Brain microvascular endothelial cell (primary cell): Measurements from ENCODE around the gene GP5.
A peak's percentile ranks its signal among the peaks of the same experiment; 100 is the strongest.

Experiments
- DNase-seq: peaks from one replicate; pipeline ENCODE4 v3.0.0-alpha.2; 2020
- H3K27ac ChIP-seq: fragments of 250-450 bp; sonication (Bioruptor Pico); 2 replicates; pipeline ENCODE4 v1.5.1; 2020; ENCODE audit warnings: mild to moderate bottlenecking, moderate library complexity
- H3K27me3 ChIP-seq: fragments of 250-450 bp; sonication (Bioruptor Pico); replicated peaks from 2 replicates; pipeline ENCODE4 v1.5.1; 2020; ENCODE audit warnings: mild to moderate bottlenecking
- H3K36me3 ChIP-seq: fragments of 250-450 bp; sonication (Bioruptor Pico); replicated peaks from 2 replicates; pipeline ENCODE4 v1.5.1; 2020; ENCODE audit warnings: mild to moderate bottlenecking
- H3K4me3 ChIP-seq: 2 replicates; pipeline ENCODE4 v1.5.1; 2011; ENCODE audit warnings: low read depth, mild to moderate bottlenecking, control low read depth, low read length, moderate library complexity
- CTCF ChIP-seq: IDR thresholded peaks from 2 replicates; pipeline ENCODE4 v1.5.1; 2011; ENCODE audit warnings: low read depth, mild to moderate bottlenecking, moderate library complexity, low read length, control low read depth, inconsistent platforms; ENCODE audit errors: missing control alignments
- in situ Hi-C: cut with HindIII; loops from 2 replicates; pipeline ENCODE4 v1.10.0; 2017; ENCODE audit warnings: low sequenced_read_pairs, low pct_ligation_motif_present

Gene GP5

GRCh38 chr3:194369522-194370279, 29.4 kb downstream of the GP5 start, which contains the start of gene LRRC15:
LRRC15 (minus strand) TSS chr3:194369743; CDS start chr3:194361043, 8,700 bp downstream.
- Histone ChIP-seq H3K4me3 (no peak within 1 kb of the TSS), H3K27ac (no peak within 1 kb of the TSS), H3K27me3 (peaks cover 38% of the 10 kb centered on the region), H3K36me3 (no peaks in the 10 kb centered on the region)
- no peak for TF ChIP-seq CTCF
- in situ Hi-C loops, result no loop called here
- peak; percentile 45 for DNase-seq

- H3K36me3 ChIP-seq, result no peaks in the 10 kb centered on the region
- no peak for DNase-seq
- TF ChIP-seq CTCF, result no peak
- H3K4me3 ChIP-seq, result no peak overlapping the region
- H3K27ac ChIP-seq, result no peak overlapping the region
- in situ Hi-C loops, result no loop called here
- H3K27me3 ChIP-seq, result peaks cover 35% of the 10 kb centered on the region
Observed at GRCh38 chr3:194368918-194369317, 30.1 kb downstream of the GP5 start.

- no peaks in the 10 kb centered on the region for H3K36me3 ChIP-seq
- no peak for TF ChIP-seq CTCF
- no peak overlapping the region for H3K4me3 ChIP-seq
- no peak for DNase-seq
- peaks cover 34% of the 10 kb centered on the region for H3K27me3 ChIP-seq
- H3K27ac ChIP-seq, result no peak overlapping the region
- in situ Hi-C loops, result no loop called here
Observed at GRCh38 chr3:194367992-194368841, 30.8 kb downstream of the GP5 start.

GRCh38 chr3:194365978-194366490, 33.0 kb downstream of the GP5 start:
- DNase-seq, result no peak
- H3K36me3 ChIP-seq, result no peaks in the 10 kb centered on the region
- H3K27me3 ChIP-seq, result peaks cover 29% of the 10 kb centered on the region
- no peak overlapping the region for H3K27ac ChIP-seq
- H3K4me3 ChIP-seq, result no peak overlapping the region
- in situ Hi-C loops, result no loop called here
- TF ChIP-seq CTCF, result no peak

- in situ Hi-C loops, result no loop called here
- Histone ChIP-seq H3K4me3 (no peak overlapping the region), H3K36me3 (no peaks in the 10 kb centered on the region), H3K27me3 (peaks cover 29% of the 10 kb centered on the region), H3K27ac (no peak overlapping the region)
- TF ChIP-seq CTCF, result no peak
- no peak for DNase-seq
Observed at GRCh38 chr3:194365526-194365925, 33.5 kb downstream of the GP5 start.
